CD8-positive, alpha-beta memory T cell (primary cell): Measurements from ENCODE around the gene FUZ. TPM values are rescaled to one million over a fixed set of nuclear protein-coding genes. Genes with fewer than 3 reads are reported as not detected.

Source experiments
- CTCF ChIA-PET: fragments of 350-600 bp; sonication (Branson Sonifier 250); formaldehyde crosslinking; loops from one replicate; lab custom pipeline; 2021; ENCODE audit warnings: antibody characterized with exemption; lab: Charles Lee
- POLR2A ChIA-PET: fragments of 350-600 bp; sonication (Branson Sonifier 250); formaldehyde crosslinking; loops from one replicate; lab custom pipeline; 2021; ENCODE audit warnings: antibody characterized with exemption; lab: Charles Lee
- DNase-seq, 5 donors: peaks; one replicate each; pipeline versions ENCODE4 v3.0.0 to v3.0.0-alpha.2; 2020 to 2022; ENCODE audit warnings: mixed read lengths in 1 of 5
- H3K27ac ChIP-seq: one replicate; pipeline ENCODE4 v1.7.0; 2013; ENCODE audit warnings: low read depth, mild to moderate bottlenecking, low read length, moderate library complexity
- H3K27me3 ChIP-seq: 2 replicates; pipeline ENCODE4 v1.7.0; 2013; ENCODE audit warnings: low read length, mild to moderate bottlenecking; ENCODE audit not compliant: insufficient read depth, poor library complexity, severe bottlenecking
- H3K36me3 ChIP-seq: 2 replicates; pipeline ENCODE4 v1.7.0; 2013; ENCODE audit warnings: mild to moderate bottlenecking, low read length, moderate library complexity; ENCODE audit not compliant: insufficient read depth
- H3K4me1 ChIP-seq: 2 replicates; pipeline ENCODE4 v1.7.0; 2013; ENCODE audit warnings: mild to moderate bottlenecking, low read length, moderate library complexity; ENCODE audit not compliant: insufficient read depth
- H3K4me3 ChIP-seq: 2 replicates; pipeline ENCODE4 v1.7.0; 2013; ENCODE audit warnings: mild to moderate bottlenecking, low read length
- H3K9me3 ChIP-seq: 2 replicates; pipeline ENCODE4 v1.7.0; 2013; ENCODE audit warnings: mild to moderate bottlenecking, low read length
- H3K27ac Mint-ChIP-seq, 8 donors: one replicate each; pipeline ENCODE4 v1.8.0; 2020 to 2021; ENCODE audit warnings: mixed read lengths in 8 of 8, mild to moderate bottlenecking in 6 of 8, inconsistent platforms in 3 of 8, moderate library complexity in 3 of 8
- H3K27me3 Mint-ChIP-seq, 2 donors: one replicate each; pipeline ENCODE4 v1.8.0; 2020 to 2021; ENCODE audit warnings: mixed read lengths in 2 of 2, mild to moderate bottlenecking in 1 of 2, moderate library complexity in 1 of 2
- H3K36me3 Mint-ChIP-seq, 3 donors: one replicate each; pipeline ENCODE4 v1.8.0; 2020 to 2021; ENCODE audit warnings: mixed read lengths in 3 of 3, inconsistent platforms in 1 of 3, mild to moderate bottlenecking in 1 of 3
- H3K4me1 Mint-ChIP-seq, 3 donors: one replicate each; pipeline ENCODE4 v1.8.0; 2020 to 2021; ENCODE audit warnings: mixed read lengths in 3 of 3, inconsistent platforms in 1 of 3, mild to moderate bottlenecking in 1 of 3
- H3K4me3 Mint-ChIP-seq, 7 donors: one replicate each; pipeline ENCODE4 v1.8.0; 2020 to 2021; ENCODE audit warnings: mixed read lengths in 7 of 7, mild to moderate bottlenecking in 6 of 7, moderate library complexity in 4 of 7, inconsistent platforms in 2 of 7
- H3K9me3 Mint-ChIP-seq, 5 donors: one replicate each; pipeline ENCODE4 v1.8.0; 2020 to 2022; ENCODE audit warnings: mixed read lengths in 5 of 5, mild to moderate bottlenecking in 3 of 5, moderate library complexity in 2 of 5, inconsistent platforms in 1 of 5
- polyA plus RNA-seq: library from polyadenylated mRNA; unstranded; fragments of 300-500 nt; fragmentation: Illumina TruSeq; gene quantifications from one replicate; pipeline ENCODE4 v1.2.3, GENCODE V29; 2021
- total RNA-seq, 2 experiments: library from RNA; stranded (reverse); gene quantifications; one replicate each; pipeline ENCODE4 v1.2.3, GENCODE V29; 2021

Gene FUZ
- total and polyA plus RNA-seq, 3 experiments from 2014 or later, result 4.5 to 30.1 (median 26.1) TPM

GRCh38 chr19:49761249-49761624 is 51.9 kb downstream of the FUZ start:
- Mint-ChIP-seq H3K36me3 (peaks cover 0 to 2% (median 0%) of the 10 kb centered on the region in 3 donors), H3K27me3 (peaks cover 0 to 3% of the 10 kb centered on the region in 2 donors), H3K4me1 (peaks cover 4 to 7% (median 6%) of the 10 kb centered on the region in 3 donors), H3K4me3 (no peak overlapping the region), H3K9me3 (peaks cover 0 to under 1% (median 0%) of the 10 kb centered on the region in 5 donors), H3K27ac (peak overlapping the region in 1 of 8 donors; percentile 27)
- ChIA-PET CTCF (interaction anchor here (0.9 kb wide), 1 partner anchor 44 kb away, joined by 3 read pairs; no protein-coding TSS in a partner anchor), POLR2A (no interaction called here)
- no peaks in the 10 kb centered on the region for H3K36me3 ChIP-seq
- DNase-seq, result no peak
- H3K27me3 ChIP-seq, result no peaks in the 10 kb centered on the region
- no peak overlapping the region for H3K4me3 ChIP-seq
- peaks cover 8% of the 10 kb centered on the region for H3K4me1 ChIP-seq
- no peaks in the 10 kb centered on the region for H3K9me3 ChIP-seq
- peak overlapping the region; percentile 51 for H3K27ac ChIP-seq

GRCh38 chr19:49758292-49758691 is 54.8 kb downstream of the FUZ start:
- Histone ChIP-seq H3K27me3 (no peaks in the 10 kb centered on the region), H3K4me3 (no peak overlapping the region), H3K27ac (no peak overlapping the region), H3K36me3 (no peaks in the 10 kb centered on the region), H3K9me3 (no peaks in the 10 kb centered on the region), H3K4me1 (no peaks in the 10 kb centered on the region)
- H3K36me3 Mint-ChIP-seq, result peaks cover 0 to 5% (median 0%) of the 10 kb centered on the region in 3 donors
- H3K4me1 Mint-ChIP-seq, result no peaks in the 10 kb centered on the region
- ChIA-PET CTCF (no interaction called here), POLR2A (no interaction called here)
- peaks cover 0 to 6% (median 3%) of the 10 kb centered on the region in 5 donors for H3K9me3 Mint-ChIP-seq
- H3K27ac Mint-ChIP-seq, result no peak overlapping the region
- no peak overlapping the region for H3K4me3 Mint-ChIP-seq
- no peak for DNase-seq
- H3K27me3 Mint-ChIP-seq, result peaks cover 0 to 3% of the 10 kb centered on the region in 2 donors

Other genes with a start within 250 kb of the FUZ start
- gene NOSIP, start 232.7 kb downstream of the FUZ start, total RNA-seq, result 10 to 100 TPM; 62.5 to 64.3 TPM
- gene NOSIP, start 232.7 kb downstream of the FUZ start, polyA plus RNA-seq, result 414 TPM
- 1 to 10 TPM; 1.2 TPM for gene PRRG2, start 232.0 kb downstream of the FUZ start, total RNA-seq
- gene PRRG2, start 232.0 kb downstream of the FUZ start, polyA plus RNA-seq, result 0.24 TPM
- 10 to 100 TPM; 25.9 to 27.5 TPM for gene PRR12, start 222.1 kb downstream of the FUZ start, total RNA-seq
- gene PRR12, start 222.1 kb downstream of the FUZ start, polyA plus RNA-seq, result 0.81 TPM
- 1 to 10 TPM; 5.3 to 5.8 TPM for gene RRAS, start 173.1 kb downstream of the FUZ start, total RNA-seq
- gene RRAS, start 173.1 kb downstream of the FUZ start, polyA plus RNA-seq, result 16.0 TPM
- 10 to 100 TPM; 79.2 to 79.7 TPM for gene SCAF1, start 171.1 kb downstream of the FUZ start, total RNA-seq
- 3.2 TPM for gene SCAF1, start 171.1 kb downstream of the FUZ start, polyA plus RNA-seq
- 100 to 1,000 TPM; 118 to 127 TPM for gene IRF3, start 147.4 kb downstream of the FUZ start, total RNA-seq
- gene IRF3, start 147.4 kb downstream of the FUZ start, polyA plus RNA-seq, result 81.7 TPM
- gene BCL2L12, start 147.4 kb downstream of the FUZ start, total RNA-seq, result 10 to 100 TPM; 68.2 to 70.9 TPM
- gene BCL2L12, start 147.4 kb downstream of the FUZ start, polyA plus RNA-seq, result 18.9 TPM
- gene PRMT1, start 136.0 kb downstream of the FUZ start, total RNA-seq, result 100 to 1,000 TPM; 529 to 537 TPM
- gene PRMT1, start 136.0 kb downstream of the FUZ start, polyA plus RNA-seq, result 135 TPM
- 1 to 10 TPM; 6.9 to 7.2 TPM for gene ADM5, start 123.7 kb downstream of the FUZ start, total RNA-seq
- 0.91 TPM for gene ADM5, start 123.7 kb downstream of the FUZ start, polyA plus RNA-seq
- under 1 TPM; 0.66 to 0.84 TPM for gene CPT1C, start 122.2 kb downstream of the FUZ start, total RNA-seq
- not detected for gene CPT1C, start 122.2 kb downstream of the FUZ start, polyA plus RNA-seq
- gene TSKS, start 50.0 kb downstream of the FUZ start, total RNA-seq, result under 1 TPM; 0.42 to 0.79 TPM
- gene TSKS, start 50.0 kb downstream of the FUZ start, polyA plus RNA-seq, result not detected
- 10 to 100 TPM; 82.5 to 87.7 TPM for gene AP2A1, start 46.3 kb downstream of the FUZ start, total RNA-seq
- gene AP2A1, start 46.3 kb downstream of the FUZ start, polyA plus RNA-seq, result 10.1 TPM
- gene MED25, start 5.0 kb upstream of the FUZ start, total RNA-seq, result 10 to 100 TPM; 42.3 to 47.2 TPM
- gene MED25, start 5.0 kb upstream of the FUZ start, polyA plus RNA-seq, result 23.7 TPM
- 10 to 100 TPM; 91.9 to 93.7 TPM for gene PTOV1, start 37.9 kb upstream of the FUZ start, total RNA-seq
- 47.7 TPM for gene PTOV1, start 37.9 kb upstream of the FUZ start, polyA plus RNA-seq
- 10 to 100 TPM; 91.6 to 98.7 TPM for gene PNKP, start 54.3 kb upstream of the FUZ start, total RNA-seq
- gene PNKP, start 54.3 kb upstream of the FUZ start, polyA plus RNA-seq, result 28.4 TPM
- 10 to 100 TPM; 32.8 to 33.6 TPM for gene AKT1S1, start 64.1 kb upstream of the FUZ start, total RNA-seq
- 4.7 TPM for gene AKT1S1, start 64.1 kb upstream of the FUZ start, polyA plus RNA-seq
- gene TBC1D17, start 64.4 kb upstream of the FUZ start, total RNA-seq, result 10 to 100 TPM; 31.7 to 33.5 TPM
- 16.8 TPM for gene TBC1D17, start 64.4 kb upstream of the FUZ start, polyA plus RNA-seq
- gene IL4I1, start 83.6 kb upstream of the FUZ start, total RNA-seq, result 10 to 100 TPM; 35.6 to 39.1 TPM
- 13.1 TPM for gene IL4I1, start 83.6 kb upstream of the FUZ start, polyA plus RNA-seq
- gene ATF5, start 115.9 kb upstream of the FUZ start, total RNA-seq, result 10 to 100 TPM; 57.7 to 59.9 TPM
- gene ATF5, start 115.9 kb upstream of the FUZ start, polyA plus RNA-seq, result 1.7 TPM
- 100 to 1,000 TPM; 223 to 231 TPM for gene NUP62, start 116.2 kb upstream of the FUZ start, total RNA-seq
- gene NUP62, start 116.2 kb upstream of the FUZ start, polyA plus RNA-seq, result 73.7 TPM
- not detected for gene SIGLEC11, start 147.9 kb upstream of the FUZ start, total RNA-seq
- gene SIGLEC11, start 147.9 kb upstream of the FUZ start, polyA plus RNA-seq, result not detected
- gene VRK3, start 212.1 kb upstream of the FUZ start, total RNA-seq, result 10 to 100 TPM; 62.4 to 66.5 TPM
- gene VRK3, start 212.1 kb upstream of the FUZ start, polyA plus RNA-seq, result 92.7 TPM
- gene ZNF473, start 212.7 kb upstream of the FUZ start, total RNA-seq, result 1 to 10 TPM; 8.5 to 9.8 TPM
- gene ZNF473, start 212.7 kb upstream of the FUZ start, polyA plus RNA-seq, result 4.5 TPM